ENCODE results near the gene THSD7B. TPM values are rescaled to one million over a fixed set of nuclear protein-coding genes. Genes with fewer than 3 reads are reported as not detected.

THSD7B gene
- total RNA-seq, 1 donor from 2014 or later, result 9.8 TPM

DNA sequence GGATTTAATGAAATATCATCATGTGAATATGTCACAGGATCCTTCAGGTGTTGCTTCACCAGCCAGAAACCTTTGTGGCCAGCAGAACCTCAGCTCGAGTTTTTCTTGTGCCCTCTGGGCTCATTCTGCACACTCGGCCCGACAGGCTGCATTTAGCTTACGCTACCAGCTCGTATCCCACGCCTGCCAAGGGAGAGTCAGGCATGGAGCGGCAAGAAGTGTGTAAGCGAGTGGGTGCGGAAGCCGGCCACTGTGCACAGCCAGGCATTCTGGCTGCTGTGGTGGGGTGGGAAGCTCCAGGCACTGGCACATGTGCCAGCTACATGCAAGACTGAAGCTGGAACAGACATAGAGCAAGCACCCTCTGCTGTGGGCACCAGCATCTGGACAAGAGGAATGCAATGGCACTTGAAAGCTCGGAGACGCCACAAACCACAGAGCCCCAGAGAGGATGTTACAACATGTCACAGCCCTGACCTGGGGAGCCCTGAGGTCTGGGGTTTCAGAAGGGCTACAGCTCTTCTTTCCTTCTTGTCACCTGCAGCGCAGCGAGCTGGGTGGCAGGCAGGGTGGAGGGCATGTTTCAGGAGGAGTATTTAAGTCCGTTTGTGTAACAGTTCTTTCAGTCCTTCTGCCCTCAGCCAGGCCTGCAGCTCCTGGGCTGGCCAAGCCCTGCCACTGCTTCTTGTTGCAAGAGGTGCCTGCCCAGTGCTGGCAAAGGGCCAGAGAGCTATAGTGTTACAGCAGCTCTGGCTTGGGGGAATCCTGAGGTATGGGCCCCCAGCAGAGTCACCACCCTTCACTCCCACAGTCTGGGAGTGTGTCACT, 941.7 kb downstream of the THSD7B start:
- Mint-ChIP-seq H3K36me3 (no peaks in the 10 kb centered on the region), H3K27ac (no peak overlapping the region), H3K4me3 (no peak overlapping the region), H3K27me3 (no peaks in the 10 kb centered on the region), H3K4me1 (ENCODE audit: unreplicated experiment) (peaks cover 3% of the 10 kb centered on the region), H3K9me3 (peaks cover 7% of the 10 kb centered on the region)
- no peak for DNase-seq (ENCODE audit: extremely low spot score, unreplicated experiment)
- TF ChIP-seq, protein P1, sequence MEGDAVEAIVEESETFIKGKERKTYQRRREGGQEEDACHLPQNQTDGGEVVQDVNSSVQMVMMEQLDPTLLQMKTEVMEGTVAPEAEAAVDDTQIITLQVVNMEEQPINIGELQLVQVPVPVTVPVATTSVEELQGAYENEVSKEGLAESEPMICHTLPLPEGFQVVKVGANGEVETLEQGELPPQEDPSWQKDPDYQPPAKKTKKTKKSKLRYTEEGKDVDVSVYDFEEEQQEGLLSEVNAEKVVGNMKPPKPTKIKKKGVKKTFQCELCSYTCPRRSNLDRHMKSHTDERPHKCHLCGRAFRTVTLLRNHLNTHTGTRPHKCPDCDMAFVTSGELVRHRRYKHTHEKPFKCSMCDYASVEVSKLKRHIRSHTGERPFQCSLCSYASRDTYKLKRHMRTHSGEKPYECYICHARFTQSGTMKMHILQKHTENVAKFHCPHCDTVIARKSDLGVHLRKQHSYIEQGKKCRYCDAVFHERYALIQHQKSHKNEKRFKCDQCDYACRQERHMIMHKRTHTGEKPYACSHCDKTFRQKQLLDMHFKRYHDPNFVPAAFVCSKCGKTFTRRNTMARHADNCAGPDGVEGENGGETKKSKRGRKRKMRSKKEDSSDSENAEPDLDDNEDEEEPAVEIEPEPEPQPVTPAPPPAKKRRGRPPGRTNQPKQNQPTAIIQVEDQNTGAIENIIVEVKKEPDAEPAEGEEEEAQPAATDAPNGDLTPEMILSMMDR (conservative IDR thresholded peaks at IDR 0.05), result no peak

- peaks cover 3% of the 10 kb centered on the region for H3K4me1 Mint-ChIP-seq (ENCODE audit: unreplicated experiment)
- H3K4me3 Mint-ChIP-seq, result no peak overlapping the region
- no peaks in the 10 kb centered on the region for H3K36me3 Mint-ChIP-seq
- no peak overlapping the region for H3K27ac Mint-ChIP-seq
- no peak for DNase-seq (ENCODE audit: extremely low spot score, unreplicated experiment)
- H3K9me3 Mint-ChIP-seq, result peaks cover 7% of the 10 kb centered on the region
- TF ChIP-seq, protein P1 (conservative IDR thresholded peaks at IDR 0.05), result no peak
- H3K27me3 Mint-ChIP-seq, result no peaks in the 10 kb centered on the region
These were observed 943.0 kb downstream of the THSD7B start for GRCh38 chr2:137708311-137708710.

- no peaks in the 10 kb centered on the region for H3K36me3 Mint-ChIP-seq
- H3K27me3 Mint-ChIP-seq, result no peaks in the 10 kb centered on the region
- TF ChIP-seq, protein P1 (conservative IDR thresholded peaks at IDR 0.05), result no peak
- no peak overlapping the region for H3K27ac Mint-ChIP-seq
- no peak overlapping the region for H3K4me3 Mint-ChIP-seq
- peaks cover under 1% of the 10 kb centered on the region for H3K9me3 Mint-ChIP-seq
- H3K4me1 Mint-ChIP-seq (ENCODE audit: unreplicated experiment), result no peaks in the 10 kb centered on the region
- no peak for DNase-seq (ENCODE audit: extremely low spot score, unreplicated experiment)
These were observed 950.4 kb downstream of the THSD7B start for GRCh38 chr2:137715731-137716191.

GRCh38 chr2:137718786-137719185, 953.4 kb downstream of the THSD7B start:
- Mint-ChIP-seq H3K9me3 (no peaks in the 10 kb centered on the region), H3K4me3 (no peak overlapping the region), H3K4me1 (ENCODE audit: unreplicated experiment) (no peaks in the 10 kb centered on the region), H3K36me3 (no peaks in the 10 kb centered on the region), H3K27me3 (no peaks in the 10 kb centered on the region), H3K27ac (no peak overlapping the region)
- DNase-seq (ENCODE audit: extremely low spot score, unreplicated experiment), result no peak
- TF ChIP-seq, protein P1 (conservative IDR thresholded peaks at IDR 0.05), result no peak

DNA sequence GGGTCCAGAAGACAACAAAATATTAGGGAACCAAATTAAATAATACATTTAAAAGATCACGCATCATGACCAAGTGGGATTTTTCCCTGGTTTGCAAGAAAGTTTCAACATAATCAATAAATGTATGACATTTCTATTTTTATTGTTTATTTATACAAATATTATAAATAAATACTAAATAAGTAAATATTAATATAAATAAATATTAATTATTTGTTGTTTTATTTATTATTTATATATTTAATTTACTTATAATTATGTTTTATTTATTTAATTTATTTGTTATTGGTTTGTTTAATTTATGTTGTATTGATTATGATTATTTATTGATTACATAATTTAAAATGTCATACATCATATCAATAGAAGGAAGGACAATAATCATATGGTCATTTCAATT, 956.4 kb downstream of the THSD7B start:
- H3K36me3 Mint-ChIP-seq, result no peaks in the 10 kb centered on the region
- H3K4me3 Mint-ChIP-seq, result no peak overlapping the region
- H3K27ac Mint-ChIP-seq, result no peak overlapping the region
- no peaks in the 10 kb centered on the region for H3K4me1 Mint-ChIP-seq (ENCODE audit: unreplicated experiment)
- no peaks in the 10 kb centered on the region for H3K9me3 Mint-ChIP-seq
- peaks cover 3% of the 10 kb centered on the region for H3K27me3 Mint-ChIP-seq
- TF ChIP-seq, protein P1 (conservative IDR thresholded peaks at IDR 0.05), result no peak
- no peak for DNase-seq (ENCODE audit: extremely low spot score, unreplicated experiment)

Data from type B pancreatic cell (in vitro differentiated cells).